ENCODE data around the gene MSX2.

GRCh38 chr5:174773371-174773770 is 49.0 kb downstream of the MSX2 start:
- TF ChIP-seq JUNB (IDR thresholded peaks at IDR 0.05; ENCODE audit: unreplicated experiment) = no peak
- TF ChIP-seq, protein P1, sequence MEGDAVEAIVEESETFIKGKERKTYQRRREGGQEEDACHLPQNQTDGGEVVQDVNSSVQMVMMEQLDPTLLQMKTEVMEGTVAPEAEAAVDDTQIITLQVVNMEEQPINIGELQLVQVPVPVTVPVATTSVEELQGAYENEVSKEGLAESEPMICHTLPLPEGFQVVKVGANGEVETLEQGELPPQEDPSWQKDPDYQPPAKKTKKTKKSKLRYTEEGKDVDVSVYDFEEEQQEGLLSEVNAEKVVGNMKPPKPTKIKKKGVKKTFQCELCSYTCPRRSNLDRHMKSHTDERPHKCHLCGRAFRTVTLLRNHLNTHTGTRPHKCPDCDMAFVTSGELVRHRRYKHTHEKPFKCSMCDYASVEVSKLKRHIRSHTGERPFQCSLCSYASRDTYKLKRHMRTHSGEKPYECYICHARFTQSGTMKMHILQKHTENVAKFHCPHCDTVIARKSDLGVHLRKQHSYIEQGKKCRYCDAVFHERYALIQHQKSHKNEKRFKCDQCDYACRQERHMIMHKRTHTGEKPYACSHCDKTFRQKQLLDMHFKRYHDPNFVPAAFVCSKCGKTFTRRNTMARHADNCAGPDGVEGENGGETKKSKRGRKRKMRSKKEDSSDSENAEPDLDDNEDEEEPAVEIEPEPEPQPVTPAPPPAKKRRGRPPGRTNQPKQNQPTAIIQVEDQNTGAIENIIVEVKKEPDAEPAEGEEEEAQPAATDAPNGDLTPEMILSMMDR (conservative IDR thresholded peaks at IDR 0.05; ENCODE audit: low read depth in 2 of 2) = no peak
